MM.1S (cell line): Measurements from ENCODE around the gene GALP.

Source experiments
- EZH2 ChIP-seq: fragments of 300-600 bp; sonication (generic); optimal IDR thresholded peaks from 2 replicates; pipeline ENCODE3; 2017; ENCODE audit warnings: low read depth, mild to moderate bottlenecking, antibody characterized with exemption, low read length, mixed read lengths
- EZH2phosphoT487 ChIP-seq: fragments of 300-600 bp; sonication (generic); IDR thresholded peaks from 2 replicates; pipeline ENCODE4 v1.6.1; 2018; ENCODE audit warnings: antibody characterized with exemption, low read length
- TF ChIP-seq, protein P1 (sequence below): fragments of 300-600 bp; sonication (generic); IDR thresholded peaks from 2 replicates; pipeline ENCODE4 v1.5.1; 2016; ENCODE audit warnings: antibody characterized with exemption, low read length, mixed read lengths

DNA sequence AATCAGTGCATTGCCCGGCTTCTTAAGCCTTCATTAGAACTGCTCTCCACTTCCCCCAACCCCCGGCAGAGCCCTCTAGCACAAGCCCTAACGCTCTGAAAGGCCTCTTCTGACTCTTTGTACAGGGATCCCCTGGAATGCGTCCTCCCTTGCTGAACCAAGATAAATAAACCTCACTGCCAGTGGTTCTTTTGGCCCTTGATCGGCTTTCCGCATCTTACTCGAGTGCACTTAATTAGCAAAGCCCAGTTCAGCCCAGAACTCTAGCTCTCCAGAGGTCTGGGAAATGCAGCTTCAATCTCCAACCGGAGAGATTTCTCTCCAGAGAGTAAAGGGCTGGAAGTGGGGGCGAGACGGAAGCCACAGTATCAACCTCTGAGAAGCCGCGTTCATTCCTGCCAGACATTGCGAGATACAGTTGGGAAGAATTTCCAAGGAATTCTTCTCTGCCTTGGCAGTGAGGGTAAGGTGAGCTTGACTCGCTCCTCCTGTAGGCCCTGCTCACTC lies 43.4 kb upstream of the GALP start:
- TF ChIP-seq, protein P1, sequence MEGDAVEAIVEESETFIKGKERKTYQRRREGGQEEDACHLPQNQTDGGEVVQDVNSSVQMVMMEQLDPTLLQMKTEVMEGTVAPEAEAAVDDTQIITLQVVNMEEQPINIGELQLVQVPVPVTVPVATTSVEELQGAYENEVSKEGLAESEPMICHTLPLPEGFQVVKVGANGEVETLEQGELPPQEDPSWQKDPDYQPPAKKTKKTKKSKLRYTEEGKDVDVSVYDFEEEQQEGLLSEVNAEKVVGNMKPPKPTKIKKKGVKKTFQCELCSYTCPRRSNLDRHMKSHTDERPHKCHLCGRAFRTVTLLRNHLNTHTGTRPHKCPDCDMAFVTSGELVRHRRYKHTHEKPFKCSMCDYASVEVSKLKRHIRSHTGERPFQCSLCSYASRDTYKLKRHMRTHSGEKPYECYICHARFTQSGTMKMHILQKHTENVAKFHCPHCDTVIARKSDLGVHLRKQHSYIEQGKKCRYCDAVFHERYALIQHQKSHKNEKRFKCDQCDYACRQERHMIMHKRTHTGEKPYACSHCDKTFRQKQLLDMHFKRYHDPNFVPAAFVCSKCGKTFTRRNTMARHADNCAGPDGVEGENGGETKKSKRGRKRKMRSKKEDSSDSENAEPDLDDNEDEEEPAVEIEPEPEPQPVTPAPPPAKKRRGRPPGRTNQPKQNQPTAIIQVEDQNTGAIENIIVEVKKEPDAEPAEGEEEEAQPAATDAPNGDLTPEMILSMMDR: no peak
- TF ChIP-seq EZH2 (no peak), EZH2phosphoT487 (no peak)
